ENCODE data around the gene MKNK2.
"Not testable (repeated sequence)": the region's sequence is repeated elsewhere in the genome, so short reads cannot be mapped to it uniquely, and the experiment has no call there.

MKNK2 gene

DNA sequence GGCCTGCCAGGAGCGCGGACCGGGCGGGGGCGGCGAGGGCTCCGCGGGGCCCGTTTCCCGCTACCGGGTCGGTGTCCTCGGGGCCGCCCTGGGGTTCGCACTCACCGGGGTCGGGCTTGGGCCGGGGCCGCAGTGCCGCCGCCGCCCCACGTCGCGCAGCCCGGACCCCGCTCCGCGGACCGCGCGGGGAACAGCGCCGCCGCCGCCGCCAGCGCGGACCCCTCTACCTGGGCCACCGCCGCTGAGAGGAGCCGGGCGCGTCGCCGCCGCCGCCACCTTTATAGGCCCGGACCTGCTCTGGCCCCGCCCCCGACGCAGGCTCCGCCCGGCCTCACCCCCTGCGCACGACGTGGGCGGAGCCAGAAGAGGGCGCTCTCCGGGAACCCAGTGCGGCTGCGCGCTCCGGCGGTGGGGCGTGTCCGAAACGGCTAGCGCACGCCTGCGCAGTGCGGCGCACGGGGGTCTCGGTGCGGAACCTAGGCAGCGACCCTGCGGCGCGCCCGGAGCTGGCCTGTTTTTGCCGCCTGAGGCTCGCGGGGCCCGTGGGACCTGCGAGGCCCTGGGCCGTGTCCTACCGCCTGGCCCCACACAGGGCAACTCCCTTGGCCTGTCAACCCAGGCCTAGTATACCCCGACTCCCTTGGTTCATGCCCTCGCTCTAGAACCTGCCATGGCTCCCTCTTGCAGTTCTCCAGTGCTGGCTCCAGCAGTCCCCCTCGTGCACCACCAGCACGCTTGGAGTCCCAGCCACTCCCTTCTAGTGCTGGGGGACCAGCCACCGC lies at the start of gene MKNK2:
MKNK2 (minus strand) TSS at position 254 of the 782 bp plus-strand sequence. CDS start 393 bp downstream, outside the sequence.
- peak; percentile 49 to 81 for DNase-seq

DNA sequence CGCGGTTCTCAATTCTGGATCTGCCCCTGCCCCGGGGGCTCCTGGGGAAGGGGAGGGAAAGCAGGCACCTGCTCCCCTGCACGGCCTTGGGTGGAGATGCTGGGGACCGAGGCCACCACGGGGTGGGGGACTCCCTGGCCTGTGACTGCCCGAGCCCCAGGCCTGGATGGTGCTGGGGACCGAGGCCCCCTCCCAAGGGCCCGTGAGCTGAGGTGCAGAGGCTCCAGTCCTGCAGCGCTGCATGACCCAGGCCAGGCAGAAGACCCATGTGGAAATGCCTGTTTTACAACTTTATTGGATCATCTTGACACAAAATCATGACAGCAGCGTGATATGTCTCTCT lies 49.6 kb upstream of the MKNK2 start:
- no peak for DNase-seq

DNA sequence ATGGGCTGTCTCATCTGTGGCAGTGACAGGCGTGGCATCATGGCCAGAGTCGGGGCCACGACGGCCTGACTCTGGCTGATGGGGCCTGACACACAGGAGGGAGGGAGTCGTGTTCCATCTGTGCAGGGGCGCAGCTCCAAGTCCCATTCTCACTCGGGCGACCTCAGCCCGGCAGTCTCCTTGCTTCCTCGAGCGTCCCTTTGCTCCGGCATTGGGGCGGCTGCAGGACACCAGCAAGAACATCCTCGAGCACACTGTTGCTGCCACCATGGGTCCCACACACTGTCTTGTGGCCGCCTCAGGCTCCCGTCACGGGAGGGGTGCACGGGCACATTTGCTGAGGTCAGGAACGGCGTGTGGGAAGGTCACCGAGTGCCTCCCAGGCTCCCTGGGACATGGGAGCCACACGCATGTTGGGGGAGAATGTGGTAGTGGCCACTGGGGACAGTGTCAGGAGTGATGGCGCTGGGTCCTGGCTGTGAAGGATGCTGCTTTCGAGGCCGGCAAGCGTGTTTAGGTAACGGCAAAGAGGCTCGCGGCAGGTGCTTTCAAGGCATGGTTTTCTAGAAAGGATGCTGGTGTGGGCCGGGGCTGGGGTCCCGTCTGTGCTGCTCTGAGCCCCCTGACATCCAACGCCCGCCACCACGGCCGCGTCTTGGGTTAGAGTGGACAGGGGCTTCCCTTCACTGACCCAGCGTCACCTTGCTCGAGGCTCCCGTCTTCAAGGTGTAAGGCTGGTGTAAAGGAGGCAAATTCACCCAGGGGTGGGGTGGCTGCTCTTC lies 49.1 kb upstream of the MKNK2 start:
- no peak for DNase-seq

DNA sequence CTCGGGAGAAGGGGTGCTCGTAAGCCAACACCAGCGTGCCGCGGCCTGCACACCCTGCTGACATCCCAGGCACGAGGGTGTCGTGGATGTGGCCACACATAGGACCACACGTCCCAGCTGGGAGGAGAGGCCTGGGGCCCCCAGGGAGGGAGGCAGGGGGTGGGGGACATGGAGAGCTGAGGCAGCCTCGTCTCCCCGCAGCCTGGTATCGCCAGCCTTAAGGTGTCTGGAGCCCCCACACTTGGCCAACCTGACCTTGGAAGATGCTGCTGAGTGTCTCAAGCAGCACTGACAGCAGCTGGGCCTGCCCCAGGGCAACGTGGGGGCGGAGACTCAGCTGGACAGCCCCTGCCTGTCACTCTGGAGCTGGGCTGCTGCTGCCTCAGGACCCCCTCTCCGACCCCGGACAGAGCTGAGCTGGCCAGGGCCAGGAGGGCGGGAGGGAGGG lies 48.0 kb upstream of the MKNK2 start:
- DNase-seq = no peak

DNA sequence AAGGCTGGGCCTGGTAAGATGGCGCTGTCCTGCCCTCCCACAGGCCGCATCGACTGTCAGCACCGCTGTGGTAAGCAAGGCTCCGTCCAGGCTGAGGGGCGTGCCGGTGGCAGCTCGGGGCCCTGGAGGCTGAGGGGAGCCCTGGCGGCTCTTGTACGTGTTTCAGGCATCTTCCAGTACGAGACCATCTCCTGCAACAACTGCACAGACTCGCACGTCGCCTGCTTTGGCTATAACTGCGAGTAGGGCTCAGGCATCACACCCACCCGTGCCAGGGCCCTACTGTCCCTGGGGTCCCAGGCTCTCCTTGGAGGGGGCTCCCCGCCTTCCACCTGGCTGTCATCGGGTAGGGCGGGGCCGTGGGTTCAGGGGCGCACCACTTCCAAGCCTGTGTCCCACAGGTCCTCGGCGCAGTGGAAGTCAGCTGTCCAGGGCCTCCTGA lies 46.9 kb upstream of the MKNK2 start:
- DNase-seq = no peak

DNA sequence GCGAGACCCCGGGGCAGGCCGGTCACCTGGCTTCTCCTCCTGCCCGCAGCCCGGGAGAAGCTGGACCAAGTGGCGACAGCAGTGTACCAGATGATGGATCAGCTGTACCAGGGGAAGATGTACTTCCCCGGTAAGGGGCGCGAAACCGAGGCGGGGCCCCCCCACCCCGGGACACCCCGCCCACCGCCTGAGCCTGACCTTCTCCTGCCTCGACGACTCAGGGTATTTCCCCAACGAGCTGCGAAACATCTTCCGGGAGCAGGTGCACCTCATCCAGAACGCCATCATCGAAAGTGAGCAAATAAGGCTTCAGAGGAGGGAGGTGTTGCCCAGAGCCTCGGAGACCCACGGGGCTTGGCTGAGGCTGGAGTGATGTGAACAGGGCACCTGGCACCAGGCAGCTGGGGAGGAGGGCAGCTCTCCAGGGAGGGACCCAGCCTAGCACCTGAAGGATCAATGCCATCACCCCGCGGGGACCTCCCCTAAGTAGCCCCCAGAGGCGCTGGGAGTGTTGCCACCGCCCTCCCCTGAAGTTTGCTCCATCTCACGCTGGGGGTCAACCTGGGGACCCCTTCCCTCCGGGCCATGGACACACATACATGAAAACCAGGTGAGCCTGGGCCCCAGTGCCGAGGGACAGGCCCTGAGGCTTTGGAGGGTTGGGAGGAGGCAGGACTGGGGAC lies 46.3 kb upstream of the MKNK2 start:
- peak in 1 of 2 experiments; percentile 56 for DNase-seq

DNA sequence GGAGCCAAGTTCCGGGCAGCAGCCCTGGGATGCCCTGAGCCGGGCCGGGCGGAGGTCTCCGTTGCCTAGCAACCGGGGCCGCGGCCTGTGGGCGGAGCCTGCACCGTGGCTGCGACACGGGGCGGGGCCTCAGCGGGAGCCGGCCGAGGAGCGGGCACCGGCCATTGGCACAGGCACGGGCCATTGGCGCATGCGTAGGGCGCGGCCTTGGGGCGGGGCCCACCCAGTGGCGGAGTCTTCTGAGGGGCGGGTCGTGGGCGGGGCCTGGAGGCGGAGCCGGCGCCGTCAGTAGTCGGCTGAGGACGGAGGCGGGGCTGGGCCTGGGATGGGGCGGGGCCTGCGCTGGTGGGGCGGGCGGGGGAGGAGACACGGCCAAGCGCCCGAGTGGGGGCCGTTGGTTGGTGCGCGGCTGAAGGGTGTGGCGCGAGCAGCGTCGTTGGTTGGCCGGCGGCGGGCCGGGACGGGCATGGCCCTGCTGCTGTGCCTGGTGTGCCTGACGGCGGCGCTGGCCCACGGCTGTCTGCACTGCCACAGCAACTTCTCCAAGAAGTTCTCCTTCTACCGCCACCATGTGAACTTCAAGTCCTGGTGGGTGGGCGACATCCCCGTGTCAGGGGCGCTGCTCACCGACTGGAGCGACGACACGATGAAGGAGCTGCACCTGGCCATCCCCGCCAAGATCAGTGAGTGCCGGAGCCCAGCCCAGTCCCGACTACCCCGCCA lies 45.6 kb upstream of the MKNK2 start, which contains the start of gene IZUMO4:
IZUMO4 (plus strand) TSS at position 436 of the 723 bp plus-strand sequence; CDS start at position 467, 31 bp downstream.
- DNase-seq = peak; percentile 94 to 95

DNA sequence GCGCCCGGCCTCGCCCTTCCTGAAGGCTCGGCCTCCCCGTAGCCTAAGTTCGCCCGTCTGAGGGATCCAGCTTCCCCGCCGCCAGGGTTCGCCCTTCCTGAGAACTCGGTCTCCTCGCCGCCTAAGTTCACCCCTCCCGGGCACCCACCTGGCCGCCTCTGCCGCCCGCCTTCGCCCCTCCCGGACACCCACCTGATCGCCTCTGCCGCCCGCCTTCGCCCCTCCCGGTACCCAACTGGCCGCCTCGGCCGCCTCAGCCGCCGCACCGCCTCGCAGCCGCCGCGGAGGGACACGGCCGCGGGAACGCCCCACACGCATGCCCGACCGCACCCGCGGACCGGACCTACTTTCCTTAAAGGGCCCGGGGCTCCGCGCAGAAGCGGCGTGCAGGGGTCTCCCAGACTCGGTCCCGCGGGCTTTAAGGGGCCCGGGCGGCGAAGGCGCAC lies 45.0 kb upstream of the MKNK2 start, which contains the start of gene MOB3A:
MOB3A (minus strand) TSS at position 293 of the 446 bp plus-strand sequence. CDS start 17,766 bp downstream, outside the sequence.
- peak; percentile 69 to 88 for DNase-seq

DNA sequence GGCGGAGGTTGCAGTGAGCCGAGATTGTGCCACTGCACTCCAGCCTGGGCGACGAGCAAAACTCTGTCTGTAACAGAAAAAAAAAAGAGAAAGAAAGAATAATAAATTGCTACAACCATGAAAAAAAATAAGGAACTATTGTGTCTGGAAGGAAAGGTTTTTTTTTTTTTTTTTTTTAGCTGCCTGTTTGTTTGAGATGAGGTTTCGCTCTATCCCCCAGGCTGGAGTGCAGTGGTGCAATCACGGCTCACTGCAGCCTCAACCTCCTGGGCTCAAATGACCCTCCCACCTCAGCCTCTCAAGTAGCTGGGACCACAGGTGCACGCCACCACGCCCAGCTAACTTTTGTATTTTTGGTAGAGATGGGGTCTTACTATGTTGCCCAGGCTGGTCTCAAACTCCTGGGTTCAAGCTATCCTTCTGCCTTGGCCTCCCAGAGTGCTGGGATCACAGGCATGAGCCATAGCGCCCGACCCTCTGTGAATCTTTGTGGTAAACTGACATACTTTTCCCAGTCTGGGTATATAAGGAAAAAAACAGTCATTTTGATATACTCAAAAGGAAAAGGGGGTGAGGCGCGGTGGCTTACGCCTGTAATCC lies 41.0 kb upstream of the MKNK2 start:
- DNase-seq = not testable (repeated sequence)

DNA sequence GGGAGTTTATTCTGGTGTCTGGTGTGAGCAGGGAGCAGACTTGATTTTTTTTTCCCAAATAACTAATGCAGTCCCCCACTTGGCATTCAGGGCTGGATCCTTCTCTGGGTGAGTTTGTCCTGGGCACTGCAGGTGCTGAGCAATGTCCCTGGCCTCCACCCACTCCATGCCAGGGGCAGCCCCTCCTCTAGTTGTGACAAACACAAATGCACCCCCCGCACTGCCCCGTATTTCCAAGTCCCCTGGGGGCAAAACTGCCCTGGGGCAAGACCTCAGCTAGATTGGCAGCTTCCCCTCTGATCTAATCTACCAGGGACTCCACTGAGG lies 38.6 kb upstream of the MKNK2 start:
- DNase-seq = no peak

DNA sequence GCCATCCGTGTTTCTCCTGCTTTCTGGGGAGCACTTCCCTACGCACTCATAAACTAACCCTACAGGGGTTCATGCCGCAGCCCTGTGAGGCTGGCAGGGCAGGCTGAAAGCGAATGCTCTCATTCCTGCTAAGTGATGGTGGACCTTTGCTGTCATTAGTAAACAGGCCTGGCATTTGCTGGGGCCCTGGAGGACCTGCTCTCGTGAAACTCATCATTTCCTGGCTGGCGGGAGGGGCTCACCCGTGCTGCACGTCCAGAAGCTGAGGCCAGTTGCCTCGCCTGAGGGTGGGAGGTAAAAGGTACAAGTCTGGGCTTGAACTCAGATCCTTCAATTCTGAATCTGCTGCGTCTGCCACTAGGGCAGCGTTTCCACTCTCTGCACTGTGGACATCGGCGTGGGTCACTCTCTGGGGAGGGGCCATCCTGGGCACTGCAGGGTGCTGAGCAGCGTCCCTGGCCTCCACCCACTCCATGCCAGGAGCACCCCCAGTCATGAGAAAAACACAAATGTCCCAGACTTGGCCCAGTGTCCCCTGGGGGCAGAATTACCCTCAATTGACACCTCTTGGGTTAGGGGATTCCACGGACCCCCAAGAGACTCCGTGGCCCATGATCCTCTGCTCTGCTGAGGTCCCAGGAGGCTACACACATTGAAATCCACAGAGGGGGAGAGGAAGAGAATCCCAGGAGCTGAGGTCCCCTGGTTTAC lies 38.1 kb upstream of the MKNK2 start:
- peak in 1 of 2 experiments; percentile 39 for DNase-seq

DNA sequence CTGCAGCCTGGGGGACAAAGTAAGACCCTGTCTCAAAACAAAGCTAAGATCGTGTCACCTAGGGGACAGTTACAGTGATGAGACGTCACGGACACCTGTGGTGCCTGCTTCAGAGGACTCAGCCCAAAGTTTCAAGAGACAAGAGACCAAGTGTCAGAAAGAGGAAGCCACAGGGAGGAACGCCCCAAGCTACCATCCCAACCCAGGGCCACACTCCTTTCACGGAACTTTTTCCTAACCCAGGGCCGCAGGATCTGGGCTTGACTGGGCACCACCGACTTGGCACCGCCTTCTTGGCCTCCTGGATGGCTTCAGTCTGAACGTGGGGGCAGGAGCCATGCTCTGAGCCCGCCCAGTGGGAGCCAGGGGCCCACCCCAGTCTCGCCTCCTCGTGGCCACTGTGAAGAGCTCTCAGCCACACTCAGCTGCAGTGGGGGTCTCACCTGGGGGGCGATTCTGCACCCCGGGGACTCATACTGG lies 36.6 kb upstream of the MKNK2 start:
- DNase-seq = no peak

DNA sequence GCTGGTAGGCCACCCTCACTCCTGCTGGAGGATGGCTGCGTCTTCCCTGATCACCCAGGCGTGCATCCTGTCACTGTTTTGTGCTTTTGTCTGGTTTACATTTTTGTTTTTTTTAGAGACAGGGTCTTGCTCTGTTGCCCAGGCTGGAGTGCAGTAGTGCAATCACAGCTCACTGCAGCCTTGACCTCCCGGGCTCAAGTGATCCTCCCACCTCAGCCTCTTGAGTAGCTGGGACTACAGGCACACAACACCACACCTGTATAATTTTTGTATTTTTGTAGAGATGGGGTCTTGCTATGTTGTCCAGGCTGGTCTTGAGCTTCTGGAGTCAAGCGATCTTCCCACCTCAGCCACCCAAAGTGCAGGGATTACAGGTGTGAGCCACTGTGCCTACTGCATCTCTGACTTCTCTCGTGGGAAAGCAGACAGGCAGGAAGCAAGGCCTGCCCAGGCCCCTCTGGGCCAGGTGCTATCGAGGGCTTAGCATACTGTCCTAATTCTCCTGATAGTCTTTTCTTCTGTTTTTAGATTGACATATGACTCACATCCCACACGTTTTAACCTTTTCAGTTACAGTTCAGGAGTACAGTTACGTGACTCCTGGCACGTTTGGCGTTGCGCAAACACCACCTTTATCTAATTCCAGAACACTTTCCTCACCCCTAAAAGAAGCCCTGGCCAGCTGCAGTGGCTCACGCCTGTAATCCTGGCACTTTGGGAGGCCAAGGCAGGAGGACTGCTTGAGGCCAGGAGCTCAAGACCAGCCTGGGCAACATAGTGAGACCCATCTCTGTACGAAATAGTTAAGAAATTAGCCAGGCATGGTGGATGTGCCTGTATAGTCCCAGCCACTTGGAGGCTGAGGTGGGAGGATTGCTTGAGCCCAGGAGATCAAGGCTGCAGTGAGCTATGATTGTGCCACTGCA lies 35.9 kb upstream of the MKNK2 start:
- peak in 1 of 2 experiments; percentile 52 for DNase-seq

DNA sequence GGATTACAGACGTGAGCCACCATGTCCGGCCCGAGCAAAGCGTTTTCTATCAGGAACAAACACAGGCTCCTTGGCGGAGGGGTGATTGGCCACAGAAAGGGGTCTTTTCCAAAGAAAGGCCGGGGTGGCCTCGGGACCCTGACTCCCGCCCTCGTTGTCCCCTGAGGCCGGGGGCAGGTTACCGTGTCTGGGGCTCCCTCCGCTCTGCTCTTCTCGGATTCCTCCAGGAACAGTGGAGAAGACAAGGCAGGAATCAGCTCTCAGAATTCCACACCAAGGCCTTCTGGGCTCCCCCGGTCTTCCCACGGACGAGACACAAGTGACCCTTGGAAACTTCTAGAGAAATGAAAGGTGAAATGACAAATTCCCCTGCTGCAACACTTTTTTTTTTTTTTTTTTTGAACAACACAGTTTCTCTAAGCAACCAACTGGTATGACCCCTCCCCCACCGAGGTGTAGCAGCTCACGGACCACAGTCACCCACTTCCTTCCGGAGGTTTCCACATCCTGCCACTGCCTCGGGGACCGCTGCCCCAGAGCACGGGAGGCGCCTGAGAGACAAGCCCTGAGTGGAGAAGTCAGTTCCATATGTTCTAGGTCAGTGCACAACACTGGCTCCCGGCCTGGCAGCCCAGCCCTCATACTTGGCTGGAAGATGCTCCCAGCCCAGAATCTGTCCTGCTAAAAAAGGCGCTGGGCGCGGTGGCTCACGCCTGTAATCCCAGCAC lies 34.1 kb upstream of the MKNK2 start:
- no peak for DNase-seq

DNA sequence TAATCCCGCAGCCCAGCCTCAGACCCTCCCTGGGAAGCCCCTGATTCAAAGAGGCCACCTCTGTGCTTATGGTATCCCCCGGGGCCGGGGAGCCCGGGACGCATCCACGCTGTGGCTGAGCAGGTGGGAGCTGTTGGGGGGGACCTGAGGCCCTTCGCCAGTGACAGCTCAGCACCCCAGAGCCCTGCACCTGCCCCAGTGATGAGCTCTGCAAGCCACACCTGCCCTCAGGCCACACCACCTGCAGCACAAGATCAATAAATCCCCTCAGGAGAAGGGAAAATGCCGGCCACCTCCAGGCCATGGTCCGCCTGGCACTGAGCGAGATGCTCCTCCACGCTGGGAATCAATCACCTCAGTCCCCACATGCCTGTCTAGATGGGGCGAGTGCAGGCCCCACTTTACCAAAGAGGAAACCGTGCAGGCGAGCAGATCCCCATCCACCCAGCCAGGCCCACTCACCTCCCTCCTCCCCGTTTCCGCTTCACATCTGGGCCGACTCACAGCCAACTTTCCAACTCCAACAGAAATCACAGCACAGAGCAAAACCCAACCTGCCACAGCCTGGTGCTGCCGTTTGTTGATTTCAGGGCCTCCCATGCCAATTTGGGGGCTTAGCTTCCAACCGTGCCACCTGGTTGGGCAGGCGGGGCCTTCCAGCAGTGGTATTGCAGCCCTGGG lies 32.3 kb upstream of the MKNK2 start:
- no peak for DNase-seq

DNA sequence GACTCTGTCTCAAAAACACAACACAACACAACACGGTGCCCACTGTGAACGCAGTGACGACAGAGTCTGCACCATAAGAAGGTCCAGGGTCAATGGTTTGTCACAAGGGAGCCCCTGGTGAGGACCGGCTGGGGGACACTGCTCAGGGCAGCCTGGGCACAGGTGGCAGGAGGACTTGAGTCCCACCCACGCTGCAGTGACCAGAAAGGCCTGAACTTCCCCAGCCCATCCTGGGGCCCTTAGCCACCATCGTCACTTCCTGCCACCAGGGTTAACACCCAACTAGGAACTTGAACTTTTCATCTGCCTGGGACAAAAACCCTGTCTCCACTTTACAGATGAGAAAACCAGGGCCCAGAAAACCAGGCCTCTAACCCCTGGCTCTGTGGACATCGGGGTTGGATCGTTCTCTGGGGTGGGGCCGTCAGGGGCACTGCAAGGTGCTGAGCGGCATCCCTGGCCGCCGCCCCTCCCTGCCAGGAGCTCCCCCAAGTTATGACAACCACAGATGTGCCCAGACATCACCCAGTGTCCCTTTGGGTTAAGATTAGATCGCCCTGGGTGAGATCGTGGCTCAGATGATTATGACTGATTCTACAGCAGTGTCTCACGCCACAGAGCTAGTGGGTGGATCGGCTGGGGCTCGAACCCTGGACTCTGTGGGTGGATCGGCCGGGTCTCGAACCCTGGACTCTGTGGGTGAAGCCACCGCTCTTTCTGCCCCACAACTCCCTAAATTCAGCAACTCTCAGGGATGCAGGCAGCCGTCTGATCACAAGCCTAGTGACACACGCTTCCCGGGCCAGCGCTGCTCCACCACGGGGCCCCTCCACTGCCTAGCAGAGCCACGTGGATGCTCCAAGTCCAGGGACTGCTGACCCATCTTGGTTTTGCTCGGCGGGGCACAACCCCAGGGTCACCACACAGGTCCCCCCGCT lies 31.1 kb upstream of the MKNK2 start:
- no peak for DNase-seq

DNA sequence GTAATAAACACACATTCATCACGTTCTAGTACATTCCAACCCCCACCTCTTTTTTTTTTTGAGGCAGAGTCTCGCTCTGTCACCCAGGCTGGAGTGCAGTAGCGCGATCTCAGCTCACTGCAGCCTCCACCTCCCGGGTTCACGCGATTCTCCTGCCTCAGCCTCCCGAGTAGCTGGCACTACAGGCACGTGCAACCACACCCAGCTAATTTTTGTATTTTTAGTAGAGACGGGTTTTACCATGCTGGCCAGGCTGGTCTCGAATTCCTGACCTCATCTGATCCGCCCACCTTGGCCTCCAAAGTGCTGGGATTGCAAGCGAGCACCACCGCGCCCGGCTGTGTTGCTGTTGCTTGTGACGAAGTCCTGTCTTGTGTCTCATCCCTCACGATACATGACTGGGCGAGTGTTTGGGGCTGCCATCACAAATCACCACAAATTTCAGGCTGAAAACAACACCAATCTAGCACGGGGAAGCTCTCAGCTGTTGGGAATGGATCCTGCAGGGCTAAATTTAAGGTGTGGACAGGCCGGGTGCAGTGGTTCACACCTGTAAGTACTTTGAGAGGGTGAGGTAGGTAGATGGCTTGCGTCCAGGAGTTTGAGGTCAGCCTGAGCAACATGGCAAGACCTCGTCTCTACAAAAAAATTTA lies 29.4 kb upstream of the MKNK2 start:
- no peak for DNase-seq

All from SHP77 (cell line).